HG02973 (cell line): ENCODE data around the gene SHB.
A peak's percentile ranks its signal among the peaks of the same experiment; 100 is the strongest.
"Not testable (repeated sequence)": the region's sequence is repeated elsewhere in the genome, so short reads cannot be mapped to it uniquely, and the experiment has no call there.

Experiments
- ATAC-seq: cut with Tn5 transposase; IDR thresholded peaks from one replicate; pipeline ENCODE4 v1.9.1; 2021; ENCODE audit warnings: moderate library complexity; ENCODE audit not compliant: unreplicated experiment

SHB gene

GRCh38 chr9:38064842-38065368 lies 4.1 kb downstream of the SHB start:
- ATAC-seq: no peak

- ATAC-seq: no peak
Observed at GRCh38 chr9:38063363-38063707, 5.7 kb downstream of the SHB start.

- no peak for ATAC-seq
Observed at GRCh38 chr9:38062498-38063362, 6.3 kb downstream of the SHB start.

- ATAC-seq: no peak
Observed at GRCh38 chr9:38062106-38062497, 6.9 kb downstream of the SHB start.

- ATAC-seq: peak; percentile 59
Observed at GRCh38 chr9:38061326-38061977, 7.6 kb downstream of the SHB start.

- no peak for ATAC-seq
Observed at GRCh38 chr9:38060681-38061080, 8.3 kb downstream of the SHB start.

- ATAC-seq: no peak
Observed at GRCh38 chr9:38059233-38059936, 9.6 kb downstream of the SHB start.

GRCh38 chr9:38058452-38059232 lies 10.4 kb downstream of the SHB start:
- ATAC-seq: no peak

- ATAC-seq: no peak
Observed at GRCh38 chr9:38057416-38058195, 11.4 kb downstream of the SHB start.

GRCh38 chr9:38054653-38055052 lies 14.4 kb downstream of the SHB start:
- ATAC-seq: no peak

GRCh38 chr9:38053697-38054461 lies 15.1 kb downstream of the SHB start:
- ATAC-seq: no peak

- no peak for ATAC-seq
Observed at GRCh38 chr9:38051780-38052546, 17.1 kb downstream of the SHB start.

- no peak for ATAC-seq
Observed at GRCh38 chr9:38048316-38048969, 20.6 kb downstream of the SHB start.

- ATAC-seq: no peak
Observed at GRCh38 chr9:38047301-38048251, 21.5 kb downstream of the SHB start.

GRCh38 chr9:38046661-38047300 lies 22.2 kb downstream of the SHB start:
- ATAC-seq: no peak

- not testable (repeated sequence) for ATAC-seq
Observed at GRCh38 chr9:38045939-38046338, 23.1 kb downstream of the SHB start.
